ENCODE measurements around the gene RAPGEF4.

Gene RAPGEF4

GRCh38 chr2:172955587-172955986 is 219.9 kb downstream of the RAPGEF4 start:
- DNase-seq: no peak
- no peak for TF ChIP-seq POLR2A (IDR thresholded peaks at IDR 0.05; ENCODE audit: low read length)
- TF ChIP-seq GATA1 (IDR thresholded peaks at IDR 0.05; ENCODE audit: low read depth, low read length): no peak

GRCh38 chr2:172957734-172958133 is 222.1 kb downstream of the RAPGEF4 start:
- DNase-seq: no peak
- TF ChIP-seq GATA1 (IDR thresholded peaks at IDR 0.05; ENCODE audit: low read depth, low read length) (no peak), POLR2A (IDR thresholded peaks at IDR 0.05; ENCODE audit: low read length) (no peak)

DNA sequence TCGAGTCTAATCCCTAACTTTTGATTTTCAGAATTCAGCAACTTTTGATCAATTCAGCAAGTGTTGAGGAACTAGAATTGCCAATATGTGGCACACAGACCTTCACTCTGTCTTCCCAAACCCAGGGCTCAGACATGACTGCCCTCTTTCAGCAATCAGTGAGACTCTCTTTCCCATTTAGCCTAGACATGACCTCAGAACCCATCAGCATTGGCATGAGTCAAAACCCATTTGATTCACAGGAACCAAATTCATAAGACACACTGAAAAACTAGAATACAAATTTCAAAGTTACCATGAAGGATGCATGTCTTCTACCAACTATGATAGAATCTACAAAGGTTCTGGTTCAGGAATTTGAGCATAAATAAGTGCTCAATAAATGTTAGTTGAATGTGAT is 226.4 kb downstream of the RAPGEF4 start:
- no peak for DNase-seq
- TF ChIP-seq POLR2A (IDR thresholded peaks at IDR 0.05; ENCODE audit: low read length): no peak
- no peak for TF ChIP-seq GATA1 (IDR thresholded peaks at IDR 0.05; ENCODE audit: low read depth, low read length)

DNA sequence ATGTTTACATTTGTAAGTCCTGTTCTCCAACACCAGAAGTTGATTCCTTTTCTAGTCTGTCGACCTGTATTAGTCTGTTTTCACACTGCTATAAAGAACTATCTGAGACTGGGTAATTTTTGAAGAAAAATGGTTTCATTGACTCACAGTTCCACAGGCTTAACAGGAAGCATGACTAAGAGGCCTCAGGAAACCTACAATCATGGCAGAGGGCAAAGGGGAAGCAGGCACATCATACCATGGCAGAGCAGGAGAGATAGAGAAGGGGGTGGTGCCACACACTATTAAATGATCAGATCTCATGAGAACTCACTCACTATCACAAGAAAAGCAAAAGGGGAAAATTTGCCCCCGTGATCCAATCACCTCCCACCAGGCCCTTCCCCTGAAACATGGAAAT is 227.2 kb downstream of the RAPGEF4 start:
- DNase-seq: no peak
- TF ChIP-seq GATA1 (IDR thresholded peaks at IDR 0.05; ENCODE audit: low read depth, low read length): no peak
- no peak for TF ChIP-seq POLR2A (IDR thresholded peaks at IDR 0.05; ENCODE audit: low read length)

DNA sequence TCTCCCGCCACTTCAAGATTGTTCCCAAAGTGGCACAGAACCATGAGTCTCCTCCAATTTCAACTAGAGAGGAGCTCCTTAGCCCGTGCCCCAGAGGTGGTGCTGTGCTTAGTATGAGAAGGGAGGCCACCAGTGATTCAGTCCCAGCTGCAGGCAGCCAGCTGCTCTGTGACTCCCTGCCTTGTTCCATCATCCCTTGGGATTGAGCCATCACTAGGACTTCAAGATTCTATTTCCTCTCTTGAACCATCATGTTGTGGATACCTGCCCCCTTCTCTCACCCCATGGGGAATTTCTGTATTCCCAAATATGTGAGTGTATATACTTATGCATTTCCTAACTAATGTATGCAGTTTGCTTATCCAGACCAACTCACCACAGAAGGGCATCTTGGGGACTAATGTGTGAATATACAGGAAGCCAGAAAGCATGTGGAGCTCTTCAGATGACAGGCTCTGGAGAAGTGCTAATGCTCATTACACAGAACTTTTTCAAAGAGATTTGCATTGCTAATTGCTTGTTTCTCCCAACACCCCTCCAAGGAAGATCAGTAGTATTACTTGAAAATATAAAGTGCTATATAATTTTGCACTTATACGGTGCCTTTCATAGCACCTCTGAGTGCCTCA is 229.0 kb downstream of the RAPGEF4 start:
- TF ChIP-seq GATA1 (IDR thresholded peaks at IDR 0.05; ENCODE audit: low read depth, low read length) (no peak), POLR2A (IDR thresholded peaks at IDR 0.05; ENCODE audit: low read length) (no peak)
- DNase-seq: no peak

DNA sequence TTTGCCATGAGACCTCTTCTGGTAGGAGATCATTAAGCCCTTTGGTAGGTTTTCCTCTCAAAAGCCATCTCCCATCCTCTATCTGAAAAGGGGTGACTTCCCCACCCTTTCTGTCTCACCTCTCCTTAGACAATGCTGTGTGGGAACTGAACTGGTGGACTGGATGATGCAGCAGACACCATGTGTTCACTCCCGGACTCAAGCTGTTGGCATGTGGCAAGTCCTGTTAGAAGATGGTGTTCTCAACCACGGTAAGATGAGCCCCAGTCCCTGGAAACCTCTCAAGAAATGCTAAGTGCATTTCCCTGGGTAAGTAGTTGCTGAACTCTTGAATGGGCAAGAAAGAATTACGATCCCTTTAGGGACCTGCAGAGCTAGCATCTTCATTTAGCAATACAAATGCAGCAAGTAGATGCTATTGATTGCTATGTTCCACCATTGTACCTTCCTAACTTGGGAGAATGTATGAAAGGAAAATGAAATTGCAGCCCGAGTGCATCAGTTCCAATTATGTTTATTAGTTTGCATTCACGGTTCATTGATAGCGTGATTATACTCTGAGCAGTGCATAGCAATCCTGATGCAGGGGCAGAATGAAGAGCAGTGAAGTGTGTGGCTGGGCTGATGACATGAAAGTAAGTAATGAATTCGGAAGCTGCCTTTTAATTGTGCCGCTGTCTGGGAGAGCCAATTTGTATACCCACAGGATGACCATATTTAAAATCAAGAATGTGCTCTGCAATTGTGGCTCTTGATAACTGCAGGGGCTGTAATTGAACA is 230.0 kb downstream of the RAPGEF4 start:
- TF ChIP-seq POLR2A (IDR thresholded peaks at IDR 0.05; ENCODE audit: low read length) (no peak), GATA1 (IDR thresholded peaks at IDR 0.05; ENCODE audit: low read depth, low read length) (no peak)
- DNase-seq: no peak

- DNase-seq: no peak
- TF ChIP-seq GATA1 (IDR thresholded peaks at IDR 0.05; ENCODE audit: low read depth, low read length) (no peak), POLR2A (IDR thresholded peaks at IDR 0.05; ENCODE audit: low read length) (no peak)
These were observed 231.7 kb downstream of the RAPGEF4 start for GRCh38 chr2:172967036-172967982.

DNA sequence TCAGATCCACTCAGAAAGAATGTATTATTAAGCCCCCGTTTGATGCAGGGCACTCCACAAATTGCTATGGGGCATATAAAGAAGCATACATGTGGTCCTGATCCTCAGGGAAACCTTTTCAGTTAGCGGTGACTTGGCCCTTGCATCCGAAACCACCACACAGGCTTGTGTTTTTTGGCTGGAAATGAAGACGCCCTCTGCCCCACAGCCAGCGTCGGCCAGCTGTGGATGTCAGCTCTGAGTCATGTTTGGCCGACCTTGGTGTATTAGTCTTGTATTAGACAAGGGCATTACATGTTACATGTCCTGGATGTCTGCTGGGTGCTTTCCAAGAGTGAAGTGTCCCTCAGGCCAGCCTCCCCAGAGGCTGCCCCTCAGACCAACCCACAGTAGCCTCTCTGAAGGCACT is 232.4 kb downstream of the RAPGEF4 start:
- no peak for DNase-seq
- no peak for TF ChIP-seq POLR2A (IDR thresholded peaks at IDR 0.05; ENCODE audit: low read length)
- TF ChIP-seq GATA1 (IDR thresholded peaks at IDR 0.05; ENCODE audit: low read depth, low read length): no peak

- no peak for TF ChIP-seq POLR2A (IDR thresholded peaks at IDR 0.05; ENCODE audit: low read length)
- TF ChIP-seq GATA1 (IDR thresholded peaks at IDR 0.05; ENCODE audit: low read depth, low read length): no peak
These were observed 233.5 kb downstream of the RAPGEF4 start for GRCh38 chr2:172969166-172969565.

DNA sequence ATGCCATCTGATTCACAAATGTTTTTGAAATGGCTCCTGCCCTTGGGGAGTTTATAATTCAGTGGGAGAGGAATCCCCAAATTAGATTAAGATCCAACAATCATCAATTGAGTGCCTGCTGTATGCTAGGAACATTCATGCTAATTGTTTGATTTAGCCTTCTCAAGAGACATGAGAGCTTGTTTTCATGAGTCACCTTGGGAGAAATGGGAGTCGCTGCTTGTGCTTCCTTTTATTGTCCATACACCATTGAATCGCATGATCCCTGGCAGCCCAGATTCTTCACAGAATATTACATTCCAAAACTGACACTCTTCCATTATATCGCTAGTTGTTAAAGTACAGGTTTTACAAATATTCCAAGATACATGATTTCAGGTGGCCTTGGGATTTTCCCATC is 234.0 kb downstream of the RAPGEF4 start:
- no peak for DNase-seq
- TF ChIP-seq GATA1 (IDR thresholded peaks at IDR 0.05; ENCODE audit: low read depth, low read length) (no peak), POLR2A (IDR thresholded peaks at IDR 0.05; ENCODE audit: low read length) (no peak)

More at GRCh38 chr2:172969166-172969565, 233.5 kb downstream of the RAPGEF4 start:
- DNase-seq: no peak

DNA sequence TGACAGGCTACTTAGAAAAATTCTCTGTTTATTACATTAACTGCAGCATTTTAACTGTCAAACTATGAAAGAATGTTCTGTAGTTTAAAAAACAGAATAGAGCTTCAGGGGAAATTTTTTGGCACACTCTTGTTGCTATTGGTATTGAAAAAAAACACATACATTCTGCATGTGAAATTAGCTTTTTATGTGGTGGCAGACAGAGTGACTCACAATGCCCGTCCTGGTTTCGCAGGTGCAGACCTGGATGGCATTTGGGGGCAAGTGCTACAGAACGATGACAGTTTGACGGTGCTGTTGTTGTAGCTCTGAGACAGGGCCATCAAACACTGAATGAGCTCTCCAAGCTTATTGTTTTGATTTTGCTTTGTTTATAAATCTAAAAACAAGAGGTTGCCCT is 235.0 kb downstream of the RAPGEF4 start:
- TF ChIP-seq GATA1 (IDR thresholded peaks at IDR 0.05; ENCODE audit: low read depth, low read length) (no peak), POLR2A (IDR thresholded peaks at IDR 0.05; ENCODE audit: low read length) (no peak)
- no peak for DNase-seq

DNA sequence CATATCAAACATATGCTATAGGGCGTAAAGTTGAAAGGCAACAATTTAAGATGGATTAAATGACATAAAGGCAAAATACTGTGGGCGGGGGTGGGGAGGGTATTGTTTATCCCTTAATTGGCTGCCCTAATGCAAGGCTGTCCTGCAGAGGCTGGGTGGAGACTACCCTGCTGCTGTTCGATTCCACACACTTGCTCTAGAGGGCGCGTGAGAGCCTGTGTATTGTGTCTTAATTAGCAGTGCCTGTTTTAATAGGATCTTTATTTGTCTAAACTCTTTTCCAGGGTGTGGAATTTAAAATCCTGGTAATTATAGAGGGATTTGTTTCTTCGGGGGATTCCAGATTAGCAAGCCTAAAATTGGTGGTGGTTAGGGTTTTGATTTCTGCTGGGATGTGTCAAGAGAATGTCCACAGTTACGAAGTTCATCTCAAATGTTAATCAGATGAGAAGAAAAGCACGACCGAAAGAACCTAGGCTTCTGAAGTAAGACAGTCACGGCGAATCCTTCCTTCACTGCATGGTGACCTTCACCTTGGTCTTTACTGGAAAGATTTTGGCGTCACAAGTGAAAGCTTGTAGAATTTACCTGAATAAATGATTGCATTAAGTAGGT is 236.5 kb downstream of the RAPGEF4 start:
- peak; percentile 39 to 62 for DNase-seq
- TF ChIP-seq GATA1 (IDR thresholded peaks at IDR 0.05; ENCODE audit: low read depth, low read length): no peak

DNA sequence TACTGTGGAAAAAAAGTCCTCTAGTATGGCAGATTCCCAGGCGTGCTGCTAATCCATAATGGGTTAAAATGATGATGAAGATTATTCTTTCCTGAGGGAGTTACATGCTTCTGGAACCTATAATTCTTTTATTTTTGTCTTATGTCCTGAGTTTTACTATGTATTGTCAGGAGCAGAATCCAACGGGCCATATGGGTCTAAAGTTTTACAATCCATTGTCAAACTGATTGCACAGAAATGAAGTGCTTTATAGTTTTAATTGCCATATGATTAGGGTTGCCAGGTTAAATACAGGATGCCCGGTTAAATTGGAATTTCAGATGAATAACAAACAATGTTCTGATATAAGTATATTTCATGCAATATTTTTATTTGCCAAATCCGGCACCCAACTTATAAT is 239.1 kb downstream of the RAPGEF4 start:
- TF ChIP-seq POLR2A (IDR thresholded peaks at IDR 0.05; ENCODE audit: low read length) (no peak), GATA1 (IDR thresholded peaks at IDR 0.05; ENCODE audit: low read depth, low read length) (no peak)
- no peak for DNase-seq

GRCh38 chr2:172976116-172976515 is 240.5 kb downstream of the RAPGEF4 start:
- no peak for DNase-seq
- no peak for TF ChIP-seq GATA1 (IDR thresholded peaks at IDR 0.05; ENCODE audit: low read depth, low read length)
- TF ChIP-seq POLR2A (IDR thresholded peaks at IDR 0.05; ENCODE audit: low read length): no peak

Data from erythroblast (primary cell).